ENCODE measurements around the gene CDC42EP2. TPM values are rescaled to one million over a fixed set of nuclear protein-coding genes. Genes with fewer than 3 reads are reported as not detected.
A peak's percentile ranks its signal among the peaks of the same experiment; 100 is the strongest.
"Not testable (repeated sequence)": the region's sequence is repeated elsewhere in the genome, so short reads cannot be mapped to it uniquely, and the experiment has no call there.

The CDC42EP2 gene
- polyA plus RNA-seq, 3 donors, result 10.2 to 18.6 (median 12.9) TPM

GRCh38 chr11:65315866-65316226, 1.2 kb downstream of the CDC42EP2 start:
- no peak for DNase-seq

GRCh38 chr11:65316227-65317024, 1.8 kb downstream of the CDC42EP2 start:
- DNase-seq, result no peak

GRCh38 chr11:65317025-65317786, 2.5 kb downstream of the CDC42EP2 start:
- DNase-seq, result peak; percentile 71

GRCh38 chr11:65320386-65321075, 5.9 kb downstream of the CDC42EP2 start:
- DNase-seq, result no peak

GRCh38 chr11:65321076-65321475, 6.4 kb downstream of the CDC42EP2 start:
- no peak for DNase-seq

GRCh38 chr11:65321828-65322485, 7.3 kb downstream of the CDC42EP2 start:
- peak; percentile 59 for DNase-seq

- no peak for DNase-seq
These were observed 9.1 kb downstream of the CDC42EP2 start for GRCh38 chr11:65323813-65324212.

GRCh38 chr11:65325435-65325834, 10.8 kb downstream of the CDC42EP2 start:
- DNase-seq, result no peak

- no peak for DNase-seq
These were observed 12.4 kb downstream of the CDC42EP2 start for GRCh38 chr11:65327021-65327420.

GRCh38 chr11:65329478-65329877, 14.8 kb downstream of the CDC42EP2 start:
- no peak for DNase-seq

- DNase-seq, result peak; percentile 93
These were observed 15.3 kb downstream of the CDC42EP2 start for GRCh38 chr11:65329944-65330403.

- DNase-seq, result no peak
These were observed 15.9 kb downstream of the CDC42EP2 start for GRCh38 chr11:65330544-65330943.

GRCh38 chr11:65332591-65332990, 17.9 kb downstream of the CDC42EP2 start:
- DNase-seq, result not testable (repeated sequence)

- no peak for DNase-seq
These were observed 20.1 kb downstream of the CDC42EP2 start for GRCh38 chr11:65334696-65335295.

GRCh38 chr11:65338676-65339075, 24.0 kb downstream of the CDC42EP2 start:
- no peak for DNase-seq

- DNase-seq, result no peak
These were observed 25.6 kb downstream of the CDC42EP2 start for GRCh38 chr11:65340226-65340625.

GRCh38 chr11:65341856-65342255, 27.2 kb downstream of the CDC42EP2 start:
- DNase-seq, result no peak

- no peak for DNase-seq
These were observed 36.8 kb downstream of the CDC42EP2 start for GRCh38 chr11:65351511-65351910.

- DNase-seq, result no peak
These were observed 38.1 kb downstream of the CDC42EP2 start for GRCh38 chr11:65352783-65353182.

GRCh38 chr11:65353376-65353775, 38.7 kb downstream of the CDC42EP2 start:
- no peak for DNase-seq

- DNase-seq, result no peak
These were observed 39.2 kb downstream of the CDC42EP2 start for GRCh38 chr11:65353900-65354264.

Data from renal pelvis (tissue), 4 donors.